Neural cell (in vitro differentiated cells): ENCODE measurements around the gene FYB1.

Experiments
- EP300 ChIP-seq: fragments of 450-650 bp; conservative IDR thresholded peaks from 2 replicates; pipeline ENCODE4 v1.6.1; 2014; ENCODE audit warnings: antibody characterized with exemption, mild to moderate bottlenecking, moderate library complexity; ENCODE audit not compliant: poor library complexity, severe bottlenecking
- TF ChIP-seq, protein P1 (sequence below): fragments of 450-650 bp; IDR thresholded peaks from 2 replicates; pipeline ENCODE4 v1.5.1; 2014; ENCODE audit warnings: antibody characterized with exemption, mild to moderate bottlenecking, moderate library complexity; ENCODE audit not compliant: poor library complexity, severe bottlenecking

DNA sequence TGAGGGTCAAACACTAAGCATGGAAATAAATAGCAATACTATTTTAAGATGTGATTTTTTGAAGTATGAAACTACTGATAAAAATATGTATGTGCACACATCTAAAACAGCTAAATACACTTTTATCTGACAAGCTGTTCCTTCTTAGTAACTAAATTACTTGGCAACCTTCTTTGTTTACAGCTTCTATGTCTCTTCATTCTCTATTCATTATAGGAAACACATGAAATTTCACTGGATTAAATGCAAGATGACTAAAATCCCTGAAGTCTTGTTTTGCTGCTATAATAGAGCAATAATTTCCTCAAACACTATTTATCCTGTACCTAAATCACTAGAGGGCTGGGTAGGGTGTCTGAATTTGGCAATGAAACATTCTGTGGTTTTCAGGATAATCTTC lies 156.8 kb downstream of the FYB1 start:
- TF ChIP-seq EP300 = no peak
- TF ChIP-seq, protein P1, sequence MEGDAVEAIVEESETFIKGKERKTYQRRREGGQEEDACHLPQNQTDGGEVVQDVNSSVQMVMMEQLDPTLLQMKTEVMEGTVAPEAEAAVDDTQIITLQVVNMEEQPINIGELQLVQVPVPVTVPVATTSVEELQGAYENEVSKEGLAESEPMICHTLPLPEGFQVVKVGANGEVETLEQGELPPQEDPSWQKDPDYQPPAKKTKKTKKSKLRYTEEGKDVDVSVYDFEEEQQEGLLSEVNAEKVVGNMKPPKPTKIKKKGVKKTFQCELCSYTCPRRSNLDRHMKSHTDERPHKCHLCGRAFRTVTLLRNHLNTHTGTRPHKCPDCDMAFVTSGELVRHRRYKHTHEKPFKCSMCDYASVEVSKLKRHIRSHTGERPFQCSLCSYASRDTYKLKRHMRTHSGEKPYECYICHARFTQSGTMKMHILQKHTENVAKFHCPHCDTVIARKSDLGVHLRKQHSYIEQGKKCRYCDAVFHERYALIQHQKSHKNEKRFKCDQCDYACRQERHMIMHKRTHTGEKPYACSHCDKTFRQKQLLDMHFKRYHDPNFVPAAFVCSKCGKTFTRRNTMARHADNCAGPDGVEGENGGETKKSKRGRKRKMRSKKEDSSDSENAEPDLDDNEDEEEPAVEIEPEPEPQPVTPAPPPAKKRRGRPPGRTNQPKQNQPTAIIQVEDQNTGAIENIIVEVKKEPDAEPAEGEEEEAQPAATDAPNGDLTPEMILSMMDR = no peak
